Erythroblast (primary cell): Measurements from ENCODE around the gene ARHGEF28.

Experiments
- GATA1 ChIP-seq: IDR thresholded peaks from 2 replicates; pipeline ENCODE4 v1.6.1; 2011; ENCODE audit warnings: low read depth, mild to moderate bottlenecking, control low read depth, low read length, moderate library complexity
- POLR2A ChIP-seq: IDR thresholded peaks from 2 replicates; pipeline ENCODE4 v1.6.1; 2011; ENCODE audit warnings: mild to moderate bottlenecking, low read length

DNA sequence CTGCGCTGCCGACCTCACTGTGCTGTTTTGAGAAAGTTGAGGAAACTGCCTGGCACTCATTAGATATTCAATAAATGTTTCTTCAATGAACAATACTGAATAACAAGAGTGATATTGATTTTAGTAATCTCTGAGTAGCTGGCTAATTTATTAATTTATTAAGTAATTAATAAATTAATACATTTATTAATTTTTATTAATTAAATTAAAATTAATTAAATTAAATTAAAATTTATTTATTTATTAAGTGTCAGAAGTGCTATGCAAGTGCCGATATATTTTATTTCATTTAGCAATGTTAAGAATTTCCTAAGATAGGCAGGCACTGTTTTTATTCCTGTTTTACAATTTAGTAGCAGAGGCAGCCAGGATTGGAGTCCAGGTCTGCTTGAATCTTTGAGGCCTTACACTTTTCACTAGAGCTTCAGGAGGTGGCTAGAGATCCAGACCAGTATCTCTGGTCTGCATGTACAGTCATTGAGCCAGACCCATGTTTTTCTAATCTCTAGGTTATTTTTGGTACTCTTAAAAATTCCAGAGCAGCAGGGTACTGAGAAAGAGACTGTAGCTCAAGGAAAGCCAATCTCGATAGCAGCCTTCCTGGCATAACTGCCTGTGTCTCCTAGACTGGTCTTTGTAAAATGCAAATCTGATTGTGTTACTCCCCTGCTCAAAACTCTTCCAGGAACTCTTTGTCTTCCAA, 109.2 kb downstream of the ARHGEF28 start:
- TF ChIP-seq POLR2A (no peak), GATA1 (no peak)
